GM23338 (cell line): ENCODE results near the gene CTSG.

ENCODE experiments used
- CREB1 ChIP-seq: fragments of 250-450 bp; sonication (Bioruptor Pico); IDR thresholded peaks from 2 replicates; pipeline ENCODE4 v1.5.0; 2020; ENCODE audit warnings: low read depth, mild to moderate bottlenecking, moderate library complexity
- CTCF ChIP-seq, 2 experiments: fragments of 200-600 bp in 1 of 2; sonication (generic) in 1 of 2; conservative IDR thresholded peaks; 2 replicates each; pipeline versions ENCODE4 v1.5.1 to v1.6.1; 2016 to 2017; ENCODE audit warnings: antibody characterized with exemption in 2 of 2, low read depth in 2 of 2, mild to moderate bottlenecking in 2 of 2, moderate library complexity in 1 of 2
- ETS1 ChIP-seq: IDR thresholded peaks from 2 replicates; pipeline ENCODE4 v1.6.1; 2016; ENCODE audit warnings: antibody characterized with exemption
- EZH2 ChIP-seq: fragments of 200-600 bp; sonication (generic); IDR thresholded peaks from one replicate; pipeline ENCODE4 v1.8.0; 2017; ENCODE audit warnings: antibody characterized with exemption, mild to moderate bottlenecking, low read depth; ENCODE audit not compliant: unreplicated experiment
- POLR2AphosphoS5 ChIP-seq: IDR thresholded peaks from 2 replicates; pipeline ENCODE4 v1.6.1; 2016; ENCODE audit warnings: antibody characterized with exemption, low read depth
- REST ChIP-seq: IDR thresholded peaks from one replicate; pipeline ENCODE4 v1.6.1; 2018; ENCODE audit warnings: antibody characterized with exemption; ENCODE audit not compliant: unreplicated experiment
- TF ChIP-seq, protein P1 (sequence below): fragments of 250-450 bp; sonication (Bioruptor Pico); IDR thresholded peaks from 2 replicates; pipeline ENCODE4 v1.5.0; 2020; ENCODE audit warnings: mild to moderate bottlenecking, moderate library complexity

DNA sequence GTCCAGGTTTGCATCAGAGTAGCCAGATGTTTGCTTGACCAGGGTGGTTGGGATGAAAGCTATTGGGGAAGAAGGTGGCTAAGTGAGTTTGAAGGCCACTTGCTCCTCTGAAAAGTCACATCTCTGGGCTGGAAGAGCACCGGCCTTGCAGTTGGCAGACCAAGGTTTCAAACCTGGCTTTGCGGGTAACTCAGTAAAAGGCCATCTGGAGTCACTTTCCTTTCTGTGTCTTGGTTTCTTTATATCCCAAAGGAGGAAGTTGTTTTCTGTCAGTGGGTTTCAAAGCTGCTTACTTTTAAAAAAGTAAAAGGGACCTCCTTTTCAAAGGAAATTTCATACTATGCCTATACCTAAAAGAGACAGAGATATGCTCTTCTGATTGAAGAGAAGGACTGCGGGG is 41.8 kb downstream of the CTSG start:
- TF ChIP-seq CTCF (conservative IDR thresholded peaks at IDR 0.05; ENCODE audit: low read depth in 2 of 2) (no peak), CREB1 (CRISPR knock-in tag) (no peak), EZH2 (no peak), REST (no peak), POLR2AphosphoS5 (no peak), ETS1 (no peak)
- TF ChIP-seq, protein P1, sequence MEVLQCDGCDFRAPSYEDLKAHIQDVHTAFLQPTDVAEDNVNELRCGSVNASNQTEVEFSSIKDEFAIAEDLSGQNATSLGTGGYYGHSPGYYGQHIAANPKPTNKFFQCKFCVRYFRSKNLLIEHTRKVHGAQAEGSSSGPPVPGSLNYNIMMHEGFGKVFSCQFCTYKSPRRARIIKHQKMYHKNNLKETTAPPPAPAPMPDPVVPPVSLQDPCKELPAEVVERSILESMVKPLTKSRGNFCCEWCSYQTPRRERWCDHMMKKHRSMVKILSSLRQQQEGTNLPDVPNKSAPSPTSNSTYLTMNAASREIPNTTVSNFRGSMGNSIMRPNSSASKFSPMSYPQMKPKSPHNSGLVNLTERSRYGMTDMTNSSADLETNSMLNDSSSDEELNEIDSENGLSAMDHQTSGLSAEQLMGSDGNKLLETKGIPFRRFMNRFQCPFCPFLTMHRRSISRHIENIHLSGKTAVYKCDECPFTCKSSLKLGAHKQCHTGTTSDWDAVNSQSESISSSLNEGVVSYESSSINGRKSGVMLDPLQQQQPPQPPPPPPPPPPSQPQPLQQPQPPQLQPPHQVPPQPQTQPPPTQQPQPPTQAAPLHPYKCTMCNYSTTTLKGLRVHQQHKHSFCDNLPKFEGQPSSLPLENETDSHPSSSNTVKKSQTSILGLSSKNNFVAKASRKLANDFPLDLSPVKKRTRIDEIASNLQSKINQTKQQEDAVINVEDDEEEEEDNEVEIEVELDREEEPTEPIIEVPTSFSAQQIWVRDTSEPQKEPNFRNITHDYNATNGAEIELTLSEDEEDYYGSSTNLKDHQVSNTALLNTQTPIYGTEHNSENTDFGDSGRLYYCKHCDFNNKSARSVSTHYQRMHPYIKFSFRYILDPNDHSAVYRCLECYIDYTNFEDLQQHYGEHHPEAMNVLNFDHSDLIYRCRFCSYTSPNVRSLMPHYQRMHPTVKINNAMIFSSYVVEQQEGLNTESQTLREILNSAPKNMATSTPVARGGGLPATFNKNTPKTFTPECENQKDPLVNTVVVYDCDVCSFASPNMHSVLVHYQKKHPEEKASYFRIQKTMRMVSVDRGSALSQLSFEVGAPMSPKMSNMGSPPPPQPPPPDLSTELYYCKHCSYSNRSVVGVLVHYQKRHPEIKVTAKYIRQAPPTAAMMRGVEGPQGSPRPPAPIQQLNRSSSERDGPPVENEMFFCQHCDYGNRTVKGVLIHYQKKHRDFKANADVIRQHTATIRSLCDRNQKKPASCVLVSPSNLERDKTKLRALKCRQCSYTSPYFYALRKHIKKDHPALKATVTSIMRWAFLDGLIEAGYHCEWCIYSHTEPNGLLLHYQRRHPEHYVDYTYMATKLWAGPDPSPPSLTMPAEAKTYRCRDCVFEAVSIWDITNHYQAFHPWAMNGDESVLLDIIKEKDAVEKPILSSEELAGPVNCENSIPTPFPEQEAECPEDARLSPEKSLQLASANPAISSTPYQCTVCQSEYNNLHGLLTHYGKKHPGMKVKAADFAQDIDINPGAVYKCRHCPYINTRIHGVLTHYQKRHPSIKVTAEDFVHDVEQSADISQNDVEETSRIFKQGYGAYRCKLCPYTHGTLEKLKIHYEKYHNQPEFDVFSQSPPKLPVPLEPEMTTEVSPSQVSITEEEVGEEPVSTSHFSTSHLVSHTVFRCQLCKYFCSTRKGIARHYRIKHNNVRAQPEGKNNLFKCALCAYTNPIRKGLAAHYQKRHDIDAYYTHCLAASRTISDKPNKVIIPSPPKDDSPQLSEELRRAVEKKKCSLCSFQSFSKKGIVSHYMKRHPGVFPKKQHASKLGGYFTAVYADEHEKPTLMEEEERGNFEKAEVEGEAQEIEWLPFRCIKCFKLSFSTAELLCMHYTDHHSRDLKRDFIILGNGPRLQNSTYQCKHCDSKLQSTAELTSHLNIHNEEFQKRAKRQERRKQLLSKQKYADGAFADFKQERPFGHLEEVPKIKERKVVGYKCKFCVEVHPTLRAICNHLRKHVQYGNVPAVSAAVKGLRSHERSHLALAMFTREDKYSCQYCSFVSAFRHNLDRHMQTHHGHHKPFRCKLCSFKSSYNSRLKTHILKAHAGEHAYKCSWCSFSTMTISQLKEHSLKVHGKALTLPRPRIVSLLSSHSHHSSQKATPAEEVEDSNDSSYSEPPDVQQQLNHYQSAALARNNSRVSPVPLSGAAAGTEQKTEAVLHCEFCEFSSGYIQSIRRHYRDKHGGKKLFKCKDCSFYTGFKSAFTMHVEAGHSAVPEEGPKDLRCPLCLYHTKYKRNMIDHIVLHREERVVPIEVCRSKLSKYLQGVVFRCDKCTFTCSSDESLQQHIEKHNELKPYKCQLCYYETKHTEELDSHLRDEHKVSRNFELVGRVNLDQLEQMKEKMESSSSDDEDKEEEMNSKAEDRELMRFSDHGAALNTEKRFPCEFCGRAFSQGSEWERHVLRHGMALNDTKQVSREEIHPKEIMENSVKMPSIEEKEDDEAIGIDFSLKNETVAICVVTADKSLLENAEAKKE (CRISPR knock-in tag): no peak
